HL-60 (cell line): ENCODE results near the gene DIP2C.

Source experiments
- DNase-seq, 2 experiments: peaks; one replicate each; pipeline ENCODE4 v3.0.0-alpha.2; 2010 to 2020; ENCODE audit warnings: low read depth in 1 of 2, low spot score in 1 of 2
- H3K27ac ChIP-seq: fragments of 250-450 bp; sonication (Bioruptor Pico); replicated peaks from 2 replicates; pipeline ENCODE4 v1.5.1; 2020; ENCODE audit warnings: mild to moderate bottlenecking, moderate library complexity
- H3K27me3 ChIP-seq: fragments of 250-450 bp; sonication (Bioruptor Pico); 2 replicates; pipeline ENCODE4 v1.5.1; 2021; ENCODE audit warnings: mild to moderate bottlenecking, moderate library complexity; ENCODE audit not compliant: insufficient read depth, poor library complexity, severe bottlenecking
- H3K4me3 ChIP-seq: replicated peaks from 2 replicates; pipeline ENCODE4 v1.5.1; 2011; ENCODE audit warnings: mild to moderate bottlenecking, control low read depth, low read length; ENCODE audit not compliant: insufficient read depth
- GABPA ChIP-seq: IDR thresholded peaks from 2 replicates; pipeline ENCODE4 v1.6.1; 2012; ENCODE audit warnings: low read depth
- POLR2AphosphoS5 ChIP-seq: IDR thresholded peaks from 2 replicates; pipeline ENCODE4 v1.6.1; 2012; ENCODE audit warnings: low read depth
- SPI1 ChIP-seq: IDR thresholded peaks from 2 replicates; pipeline ENCODE4 v1.6.1; 2012; ENCODE audit warnings: low read depth, mild to moderate bottlenecking, borderline replicate concordance
- long read RNA-seq: library from polyadenylated mRNA; unstranded; transcript quantifications from one replicate; pipeline ENCODE4 v2.0.0, GENCODE V29; 2020
- TF ChIP-seq, protein P1 (sequence below): IDR thresholded peaks from 2 replicates; pipeline ENCODE4 v1.6.1; 2012; ENCODE audit warnings: low read depth; ENCODE audit not compliant: insufficient replicate concordance
- TF ChIP-seq, protein P2 (sequence below): IDR thresholded peaks from one replicate; pipeline ENCODE4 v1.5.1; 2011; ENCODE audit warnings: low read length, control low read depth, inconsistent platforms; ENCODE audit not compliant: insufficient read depth

Gene DIP2C, protein sequence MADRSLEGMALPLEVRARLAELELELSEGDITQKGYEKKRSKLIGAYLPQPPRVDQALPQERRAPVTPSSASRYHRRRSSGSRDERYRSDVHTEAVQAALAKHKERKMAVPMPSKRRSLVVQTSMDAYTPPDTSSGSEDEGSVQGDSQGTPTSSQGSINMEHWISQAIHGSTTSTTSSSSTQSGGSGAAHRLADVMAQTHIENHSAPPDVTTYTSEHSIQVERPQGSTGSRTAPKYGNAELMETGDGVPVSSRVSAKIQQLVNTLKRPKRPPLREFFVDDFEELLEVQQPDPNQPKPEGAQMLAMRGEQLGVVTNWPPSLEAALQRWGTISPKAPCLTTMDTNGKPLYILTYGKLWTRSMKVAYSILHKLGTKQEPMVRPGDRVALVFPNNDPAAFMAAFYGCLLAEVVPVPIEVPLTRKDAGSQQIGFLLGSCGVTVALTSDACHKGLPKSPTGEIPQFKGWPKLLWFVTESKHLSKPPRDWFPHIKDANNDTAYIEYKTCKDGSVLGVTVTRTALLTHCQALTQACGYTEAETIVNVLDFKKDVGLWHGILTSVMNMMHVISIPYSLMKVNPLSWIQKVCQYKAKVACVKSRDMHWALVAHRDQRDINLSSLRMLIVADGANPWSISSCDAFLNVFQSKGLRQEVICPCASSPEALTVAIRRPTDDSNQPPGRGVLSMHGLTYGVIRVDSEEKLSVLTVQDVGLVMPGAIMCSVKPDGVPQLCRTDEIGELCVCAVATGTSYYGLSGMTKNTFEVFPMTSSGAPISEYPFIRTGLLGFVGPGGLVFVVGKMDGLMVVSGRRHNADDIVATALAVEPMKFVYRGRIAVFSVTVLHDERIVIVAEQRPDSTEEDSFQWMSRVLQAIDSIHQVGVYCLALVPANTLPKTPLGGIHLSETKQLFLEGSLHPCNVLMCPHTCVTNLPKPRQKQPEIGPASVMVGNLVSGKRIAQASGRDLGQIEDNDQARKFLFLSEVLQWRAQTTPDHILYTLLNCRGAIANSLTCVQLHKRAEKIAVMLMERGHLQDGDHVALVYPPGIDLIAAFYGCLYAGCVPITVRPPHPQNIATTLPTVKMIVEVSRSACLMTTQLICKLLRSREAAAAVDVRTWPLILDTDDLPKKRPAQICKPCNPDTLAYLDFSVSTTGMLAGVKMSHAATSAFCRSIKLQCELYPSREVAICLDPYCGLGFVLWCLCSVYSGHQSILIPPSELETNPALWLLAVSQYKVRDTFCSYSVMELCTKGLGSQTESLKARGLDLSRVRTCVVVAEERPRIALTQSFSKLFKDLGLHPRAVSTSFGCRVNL (N-terminal part only)
- long read RNA-seq: 0 reads

DNA sequence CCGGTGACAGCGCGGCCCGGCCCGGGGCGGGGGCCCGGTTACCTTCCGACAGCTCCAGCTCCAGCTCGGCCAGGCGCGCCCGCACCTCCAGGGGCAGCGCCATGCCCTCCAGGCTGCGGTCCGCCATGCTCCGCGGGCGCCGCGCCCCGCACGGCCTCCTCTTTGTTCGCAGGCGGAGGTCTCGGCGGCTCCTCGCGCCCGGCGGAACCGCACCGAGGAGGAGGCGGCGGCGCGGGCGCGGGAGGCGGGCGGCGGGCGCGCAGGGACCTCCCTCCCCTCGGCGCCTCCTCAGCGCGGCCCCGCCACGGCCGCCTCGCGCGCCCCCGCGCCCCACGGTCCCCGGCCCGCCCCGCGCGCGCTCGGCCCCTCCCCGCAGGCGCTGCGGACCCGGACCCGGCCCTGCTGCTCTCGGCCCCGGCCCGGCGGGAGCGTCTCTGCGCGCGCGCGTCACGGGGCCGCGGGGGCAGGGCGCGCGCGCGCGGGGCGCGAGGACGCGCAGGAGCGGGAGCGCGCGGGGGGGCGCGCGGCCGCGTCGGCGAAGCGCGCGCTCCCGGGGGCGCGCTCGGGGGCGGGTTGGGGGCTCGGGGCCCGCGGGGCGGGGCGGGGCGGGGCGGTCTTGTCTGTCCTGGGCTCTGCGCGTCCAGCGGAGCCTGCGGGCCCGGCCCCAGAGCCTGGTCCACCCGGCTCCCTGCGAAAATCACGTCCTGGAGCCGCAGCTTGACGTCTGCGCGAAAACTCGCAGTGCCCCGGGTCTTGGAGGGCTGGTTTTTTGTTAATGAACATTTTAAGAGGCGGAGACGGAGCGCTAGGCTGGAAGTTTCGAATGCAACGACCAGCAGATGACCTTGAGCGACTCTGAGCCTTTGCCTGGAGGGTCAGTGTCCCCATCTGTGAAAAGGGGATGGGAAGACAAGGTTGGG is at the start of gene DIP2C:
Gene DIP2C (minus strand): TSS at position 217 of the 920 bp plus-strand sequence. CDS start 90 bp downstream, at position 127.
- H3K4me3 ChIP-seq: no peak within 1 kb of the TSS
- no peak for DNase-seq
- H3K27ac ChIP-seq: no peak within 1 kb of the TSS
- no peaks in the 10 kb centered on the region for H3K27me3 ChIP-seq
- TF ChIP-seq GABPA (no peak), SPI1 (no peak), POLR2AphosphoS5 (no peak)
- TF ChIP-seq, protein P1, sequence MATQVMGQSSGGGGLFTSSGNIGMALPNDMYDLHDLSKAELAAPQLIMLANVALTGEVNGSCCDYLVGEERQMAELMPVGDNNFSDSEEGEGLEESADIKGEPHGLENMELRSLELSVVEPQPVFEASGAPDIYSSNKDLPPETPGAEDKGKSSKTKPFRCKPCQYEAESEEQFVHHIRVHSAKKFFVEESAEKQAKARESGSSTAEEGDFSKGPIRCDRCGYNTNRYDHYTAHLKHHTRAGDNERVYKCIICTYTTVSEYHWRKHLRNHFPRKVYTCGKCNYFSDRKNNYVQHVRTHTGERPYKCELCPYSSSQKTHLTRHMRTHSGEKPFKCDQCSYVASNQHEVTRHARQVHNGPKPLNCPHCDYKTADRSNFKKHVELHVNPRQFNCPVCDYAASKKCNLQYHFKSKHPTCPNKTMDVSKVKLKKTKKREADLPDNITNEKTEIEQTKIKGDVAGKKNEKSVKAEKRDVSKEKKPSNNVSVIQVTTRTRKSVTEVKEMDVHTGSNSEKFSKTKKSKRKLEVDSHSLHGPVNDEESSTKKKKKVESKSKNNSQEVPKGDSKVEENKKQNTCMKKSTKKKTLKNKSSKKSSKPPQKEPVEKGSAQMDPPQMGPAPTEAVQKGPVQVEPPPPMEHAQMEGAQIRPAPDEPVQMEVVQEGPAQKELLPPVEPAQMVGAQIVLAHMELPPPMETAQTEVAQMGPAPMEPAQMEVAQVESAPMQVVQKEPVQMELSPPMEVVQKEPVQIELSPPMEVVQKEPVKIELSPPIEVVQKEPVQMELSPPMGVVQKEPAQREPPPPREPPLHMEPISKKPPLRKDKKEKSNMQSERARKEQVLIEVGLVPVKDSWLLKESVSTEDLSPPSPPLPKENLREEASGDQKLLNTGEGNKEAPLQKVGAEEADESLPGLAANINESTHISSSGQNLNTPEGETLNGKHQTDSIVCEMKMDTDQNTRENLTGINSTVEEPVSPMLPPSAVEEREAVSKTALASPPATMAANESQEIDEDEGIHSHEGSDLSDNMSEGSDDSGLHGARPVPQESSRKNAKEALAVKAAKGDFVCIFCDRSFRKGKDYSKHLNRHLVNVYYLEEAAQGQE: no peak
- TF ChIP-seq, protein P2, sequence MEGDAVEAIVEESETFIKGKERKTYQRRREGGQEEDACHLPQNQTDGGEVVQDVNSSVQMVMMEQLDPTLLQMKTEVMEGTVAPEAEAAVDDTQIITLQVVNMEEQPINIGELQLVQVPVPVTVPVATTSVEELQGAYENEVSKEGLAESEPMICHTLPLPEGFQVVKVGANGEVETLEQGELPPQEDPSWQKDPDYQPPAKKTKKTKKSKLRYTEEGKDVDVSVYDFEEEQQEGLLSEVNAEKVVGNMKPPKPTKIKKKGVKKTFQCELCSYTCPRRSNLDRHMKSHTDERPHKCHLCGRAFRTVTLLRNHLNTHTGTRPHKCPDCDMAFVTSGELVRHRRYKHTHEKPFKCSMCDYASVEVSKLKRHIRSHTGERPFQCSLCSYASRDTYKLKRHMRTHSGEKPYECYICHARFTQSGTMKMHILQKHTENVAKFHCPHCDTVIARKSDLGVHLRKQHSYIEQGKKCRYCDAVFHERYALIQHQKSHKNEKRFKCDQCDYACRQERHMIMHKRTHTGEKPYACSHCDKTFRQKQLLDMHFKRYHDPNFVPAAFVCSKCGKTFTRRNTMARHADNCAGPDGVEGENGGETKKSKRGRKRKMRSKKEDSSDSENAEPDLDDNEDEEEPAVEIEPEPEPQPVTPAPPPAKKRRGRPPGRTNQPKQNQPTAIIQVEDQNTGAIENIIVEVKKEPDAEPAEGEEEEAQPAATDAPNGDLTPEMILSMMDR: no peak

DNA sequence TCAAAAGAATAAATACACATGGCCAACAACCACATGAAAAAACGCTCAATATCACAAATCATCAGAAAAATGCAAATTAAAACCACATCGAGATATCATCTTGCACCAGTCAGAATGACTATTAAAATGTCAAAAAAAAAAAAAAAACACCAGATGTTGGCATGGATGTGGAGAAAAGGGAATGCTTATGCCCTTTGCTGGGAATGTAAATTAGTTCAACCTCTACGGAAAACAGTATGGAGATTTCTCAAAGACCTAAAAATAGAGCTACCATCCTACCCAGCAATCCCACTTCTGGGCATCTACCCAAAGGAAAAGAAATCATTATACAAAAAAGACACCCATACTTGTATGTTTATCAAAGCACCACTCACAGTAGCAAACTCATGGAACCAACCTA is 45.0 kb upstream of the DIP2C start:
- TF ChIP-seq SPI1 (no peak), POLR2AphosphoS5 (no peak), GABPA (no peak)
- TF ChIP-seq, protein P1: no peak
- TF ChIP-seq, protein P2: no peak
- no peak overlapping the region for H3K4me3 ChIP-seq
- no peaks in the 10 kb centered on the region for H3K27me3 ChIP-seq
- H3K27ac ChIP-seq: no peak overlapping the region
- no peak for DNase-seq

DNA sequence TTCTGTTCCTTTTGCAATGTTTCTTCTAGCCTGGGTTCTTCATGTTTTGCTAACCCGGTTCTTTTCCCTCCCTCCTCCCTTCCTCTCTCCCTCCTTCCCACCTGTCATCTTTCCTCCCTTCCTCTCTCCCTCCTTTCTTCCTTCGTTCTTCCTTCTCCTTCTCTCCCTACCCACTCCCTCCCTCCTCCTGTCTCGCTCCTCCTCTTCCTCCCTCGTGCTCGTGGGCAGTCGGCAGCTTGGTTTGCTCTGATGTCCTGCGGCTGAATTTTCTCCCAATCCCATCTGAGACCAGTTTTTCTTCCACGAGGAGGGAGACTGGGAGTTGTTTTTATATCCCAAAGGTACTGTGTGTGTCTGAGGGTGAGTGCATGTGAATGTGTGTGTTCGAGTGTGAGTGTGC is 43.6 kb upstream of the DIP2C start:
- no peak for TF ChIP-seq SPI1
- no peak for TF ChIP-seq GABPA
- TF ChIP-seq, protein P2: no peak
- no peak for TF ChIP-seq POLR2AphosphoS5
- TF ChIP-seq, protein P1: no peak
- H3K27me3 ChIP-seq: no peaks in the 10 kb centered on the region
- H3K4me3 ChIP-seq: no peak overlapping the region
- no peak overlapping the region for H3K27ac ChIP-seq
- no peak for DNase-seq
